Natural killer cell (primary cell): ENCODE measurements around the gene TMX3. TPM values are rescaled to one million over a fixed set of nuclear protein-coding genes. Genes with fewer than 3 reads are reported as not detected.

Experiments used
- ATAC-seq, 3 donors: fragments of 150-1000 bp in 2 of 3; fragments of 200-7000 bp in 1 of 3; cut with Tn5 transposase; 1 replicate in 1 of 3; 2 replicates in 2 of 3; pipeline ENCODE4 v1.10.0; 2021; ENCODE audit warnings: mild to moderate bottlenecking in 2 of 3, moderate library complexity in 2 of 3
- DNase-seq, 2 donors: peaks; one replicate each; pipeline versions ENCODE4 v3.0.0 to v3.0.0-alpha.2; 2013 to 2021; ENCODE audit warnings: mixed read lengths in 1 of 2
- H3K27ac ChIP-seq: one replicate; pipeline ENCODE4 v1.5.1; 2013; ENCODE audit warnings: mild to moderate bottlenecking, low read length
- H3K27me3 ChIP-seq: one replicate; pipeline ENCODE4 v1.6.1; 2013; ENCODE audit warnings: low read length; ENCODE audit not compliant: control insufficient read depth, insufficient read depth
- H3K36me3 ChIP-seq: one replicate; pipeline ENCODE4 v1.6.1; 2013; ENCODE audit warnings: low read length; ENCODE audit not compliant: control insufficient read depth, insufficient read depth
- H3K4me1 ChIP-seq: one replicate; pipeline ENCODE4 v1.6.1; 2013; ENCODE audit warnings: low read length; ENCODE audit not compliant: control insufficient read depth, insufficient read depth
- H3K4me3 ChIP-seq: one replicate; pipeline ENCODE4 v1.5.1; 2013; ENCODE audit warnings: low read length
- H3K9me3 ChIP-seq: one replicate; pipeline ENCODE4 v1.6.1; 2013; ENCODE audit warnings: low read length; ENCODE audit not compliant: control insufficient read depth, insufficient read depth
- H3K27ac Mint-ChIP-seq, 2 donors: one replicate each; pipeline ENCODE4 v1.8.0; 2022; ENCODE audit warnings: mild to moderate bottlenecking in 2 of 2, mixed read lengths in 2 of 2, moderate library complexity in 1 of 2
- H3K27me3 Mint-ChIP-seq, 2 donors: one replicate each; pipeline ENCODE4 v1.8.0; 2022; ENCODE audit warnings: low read depth in 2 of 2, mixed read lengths in 2 of 2
- H3K36me3 Mint-ChIP-seq: one replicate; pipeline ENCODE4 v1.8.0; 2022; ENCODE audit warnings: mixed read lengths
- H3K4me1 Mint-ChIP-seq, 2 donors: one replicate each; pipeline ENCODE4 v1.8.0; 2022; ENCODE audit warnings: mixed read lengths in 2 of 2
- H3K4me3 Mint-ChIP-seq: one replicate; pipeline ENCODE4 v1.8.0; 2022; ENCODE audit warnings: mild to moderate bottlenecking, moderate library complexity, mixed read lengths
- H3K9me3 Mint-ChIP-seq, 2 donors: one replicate each; pipeline ENCODE4 v1.8.0; 2022; ENCODE audit warnings: mixed read lengths in 2 of 2
- CTCF ChIP-seq: fragments of 200-600 bp; IDR thresholded peaks from one replicate; pipeline ENCODE4 v1.8.0; 2022; ENCODE audit warnings: antibody characterized with exemption
- WGBS: methylation state at CpG from one replicate; pipeline ENCODE4 v1.1.7; 2013; ENCODE audit warnings: missing lambda C conversion rate; ENCODE audit not compliant: insufficient coverage; 5-methylcytosine and 5-hydroxymethylcytosine counted together
- intact Hi-C: fragments of 100-400 bp; cut with micrococcal nuclease; formaldehyde crosslinking; loops from one replicate; pipeline ENCODE4 v1.14.2; 2022
- total RNA-seq, 4 donors: library from RNA; stranded (reverse); fragments of 120-200 nt in 1 of 4; gene quantifications; one replicate each; pipeline versions ENCODE4 v1.2.3 to v1.2.4, GENCODE V29; 2013 to 2022

The TMX3 gene
- total RNA-seq, 3 donors from 2014 or later (not counting 1 experiment from before 2014, with no cell fraction given): 60.2 to 63.9 (median 62.0) TPM

DNA sequence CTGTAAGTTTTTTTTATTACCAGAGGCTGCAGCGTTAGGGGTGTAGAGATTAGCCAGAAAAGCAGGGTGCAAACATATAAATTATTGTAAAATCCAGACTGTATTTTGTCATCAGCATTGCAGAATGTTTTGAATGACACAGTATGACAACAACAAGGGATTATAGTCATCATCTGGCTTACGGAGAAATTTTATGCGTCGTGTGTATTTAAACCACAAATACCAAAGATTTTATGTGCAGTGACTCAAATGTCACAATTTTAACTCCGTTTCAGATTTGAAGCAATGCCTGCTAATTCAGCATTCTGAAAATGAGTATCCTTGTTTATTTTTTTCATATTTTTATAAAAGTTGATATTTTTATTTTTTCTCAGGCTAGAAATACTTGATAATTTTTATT lies 19.4 kb upstream of the TMX3 start:
- WGBS: 87% methylated on average over 4 of the region's 5 CpGs
- no peak overlapping the region for H3K27ac Mint-ChIP-seq
- H3K9me3 ChIP-seq: no peaks in the 10 kb centered on the region
- no peak overlapping the region for H3K4me3 ChIP-seq
- H3K27me3 Mint-ChIP-seq: peaks cover 0 to 4% of the 10 kb centered on the region in 2 donors
- no peaks in the 10 kb centered on the region for H3K36me3 Mint-ChIP-seq
- intact Hi-C loops: loop anchor here (2.0 kb wide), 1 partner anchor 1518 kb away; no protein-coding TSS in a partner anchor
- no peak for ATAC-seq
- H3K4me1 Mint-ChIP-seq: no peaks in the 10 kb centered on the region
- no peaks in the 10 kb centered on the region for H3K36me3 ChIP-seq
- no peaks in the 10 kb centered on the region for H3K27me3 ChIP-seq
- no peak for DNase-seq
- H3K27ac ChIP-seq: no peak overlapping the region
- no peaks in the 10 kb centered on the region for H3K9me3 Mint-ChIP-seq
- H3K4me1 ChIP-seq: no peaks in the 10 kb centered on the region
- no peak for TF ChIP-seq CTCF
- H3K4me3 Mint-ChIP-seq: no peak overlapping the region

DNA sequence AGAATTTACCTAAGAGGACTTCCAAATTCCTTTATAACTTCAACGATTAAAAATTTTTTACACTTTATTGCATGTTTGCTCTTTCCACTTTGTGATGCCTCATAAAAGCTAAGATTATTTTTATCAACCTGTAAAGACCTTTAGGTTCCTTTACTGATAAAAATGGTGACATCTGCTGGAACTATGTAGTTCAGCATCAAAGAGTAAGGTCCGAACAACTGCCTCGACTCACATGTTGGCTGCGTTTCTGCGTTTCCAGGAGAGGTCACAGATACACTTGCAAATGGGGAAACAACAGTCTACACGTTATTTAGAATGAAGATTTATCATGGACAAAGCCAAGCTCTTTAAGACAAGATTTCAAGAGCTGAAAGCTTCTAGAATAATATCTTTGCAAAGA lies 18.8 kb upstream of the TMX3 start:
- H3K27me3 Mint-ChIP-seq: peaks cover 0 to 4% of the 10 kb centered on the region in 2 donors

GRCh38 chr18:68728081-68728700 lies 13.3 kb upstream of the TMX3 start:
- Histone ChIP-seq H3K27me3 (no peaks in the 10 kb centered on the region), H3K27ac (no peak overlapping the region), H3K36me3 (no peaks in the 10 kb centered on the region), H3K4me3 (no peak overlapping the region), H3K9me3 (no peaks in the 10 kb centered on the region), H3K4me1 (no peaks in the 10 kb centered on the region)
- peaks cover 0 to 4% of the 10 kb centered on the region in 2 donors for H3K27me3 Mint-ChIP-seq
- intact Hi-C loops: no loop called here
- DNase-seq (no peak), ATAC-seq (no peak)
- WGBS: 100% methylated on average over 1 of the region's 2 CpGs
- H3K4me1 Mint-ChIP-seq: peaks cover 0 to 3% of the 10 kb centered on the region in 2 donors
- H3K36me3 Mint-ChIP-seq: no peaks in the 10 kb centered on the region
- no peak overlapping the region for H3K27ac Mint-ChIP-seq
- H3K9me3 Mint-ChIP-seq: no peaks in the 10 kb centered on the region
- no peak overlapping the region for H3K4me3 Mint-ChIP-seq
- no peak for TF ChIP-seq CTCF

More for the DNA sequence above, 18.8 kb upstream of the TMX3 start:
- H3K27me3 ChIP-seq: no peaks in the 10 kb centered on the region
- no peaks in the 10 kb centered on the region for H3K36me3 ChIP-seq
- H3K27ac ChIP-seq: no peak overlapping the region
- H3K4me3 ChIP-seq: no peak overlapping the region
- intact Hi-C loops: loop anchor here (2.0 kb wide), 1 partner anchor 1517 kb away; no protein-coding TSS in a partner anchor
- H3K4me3 Mint-ChIP-seq: no peak overlapping the region
- no peak for TF ChIP-seq CTCF
- H3K9me3 Mint-ChIP-seq: no peaks in the 10 kb centered on the region
- H3K27ac Mint-ChIP-seq: no peak overlapping the region
- no peaks in the 10 kb centered on the region for H3K36me3 Mint-ChIP-seq
- WGBS: 60% methylated on average over 6 of the region's 6 CpGs
- no peaks in the 10 kb centered on the region for H3K9me3 ChIP-seq
- H3K4me1 Mint-ChIP-seq: no peaks in the 10 kb centered on the region
- ATAC-seq (no peak), DNase-seq (no peak)
- no peaks in the 10 kb centered on the region for H3K4me1 ChIP-seq

DNA sequence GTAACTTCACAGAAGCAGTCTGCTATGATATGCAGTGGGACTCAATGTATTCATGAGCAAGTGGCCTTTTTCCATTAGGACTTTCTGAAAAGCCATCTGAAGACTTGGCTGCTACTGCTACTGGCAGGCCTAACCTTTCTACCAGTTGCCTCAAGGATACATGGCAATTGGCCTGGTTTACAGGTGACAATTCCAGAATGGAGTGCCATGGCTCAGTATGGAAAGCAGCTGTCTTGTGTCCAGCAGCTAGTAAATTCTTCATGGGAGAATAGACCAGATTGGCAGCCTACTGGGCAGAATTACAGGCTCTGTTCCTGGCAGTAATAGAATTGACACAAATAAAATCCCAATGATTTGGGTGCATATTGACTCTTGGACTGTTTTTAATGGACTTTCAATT lies 12.6 kb upstream of the TMX3 start:
- Histone ChIP-seq H3K27ac (no peak overlapping the region), H3K36me3 (no peaks in the 10 kb centered on the region), H3K9me3 (no peaks in the 10 kb centered on the region), H3K4me1 (no peaks in the 10 kb centered on the region), H3K27me3 (no peaks in the 10 kb centered on the region), H3K4me3 (no peak overlapping the region)
- Mint-ChIP-seq H3K4me1 (peaks cover 6 to 10% of the 10 kb centered on the region in 2 donors), H3K27ac (no peak overlapping the region), H3K4me3 (no peak overlapping the region), H3K27me3 (peaks cover 0 to 4% of the 10 kb centered on the region in 2 donors), H3K9me3 (no peaks in the 10 kb centered on the region), H3K36me3 (no peaks in the 10 kb centered on the region)
- intact Hi-C loops: no loop called here
- ATAC-seq (no peak), DNase-seq (no peak)
- no peak for TF ChIP-seq CTCF
